Measurements from ENCODE around the gene FLYWCH1. TPM values are rescaled to one million over a fixed set of nuclear protein-coding genes. Genes with fewer than 3 reads are reported as not detected.

FLYWCH1 gene
- total and polyA plus RNA-seq, 2 of the 8 experiments (the other 6 are each of a cell fraction or from before 2014, with no cell fraction given): 12.4 to 23.5 TPM

DNA sequence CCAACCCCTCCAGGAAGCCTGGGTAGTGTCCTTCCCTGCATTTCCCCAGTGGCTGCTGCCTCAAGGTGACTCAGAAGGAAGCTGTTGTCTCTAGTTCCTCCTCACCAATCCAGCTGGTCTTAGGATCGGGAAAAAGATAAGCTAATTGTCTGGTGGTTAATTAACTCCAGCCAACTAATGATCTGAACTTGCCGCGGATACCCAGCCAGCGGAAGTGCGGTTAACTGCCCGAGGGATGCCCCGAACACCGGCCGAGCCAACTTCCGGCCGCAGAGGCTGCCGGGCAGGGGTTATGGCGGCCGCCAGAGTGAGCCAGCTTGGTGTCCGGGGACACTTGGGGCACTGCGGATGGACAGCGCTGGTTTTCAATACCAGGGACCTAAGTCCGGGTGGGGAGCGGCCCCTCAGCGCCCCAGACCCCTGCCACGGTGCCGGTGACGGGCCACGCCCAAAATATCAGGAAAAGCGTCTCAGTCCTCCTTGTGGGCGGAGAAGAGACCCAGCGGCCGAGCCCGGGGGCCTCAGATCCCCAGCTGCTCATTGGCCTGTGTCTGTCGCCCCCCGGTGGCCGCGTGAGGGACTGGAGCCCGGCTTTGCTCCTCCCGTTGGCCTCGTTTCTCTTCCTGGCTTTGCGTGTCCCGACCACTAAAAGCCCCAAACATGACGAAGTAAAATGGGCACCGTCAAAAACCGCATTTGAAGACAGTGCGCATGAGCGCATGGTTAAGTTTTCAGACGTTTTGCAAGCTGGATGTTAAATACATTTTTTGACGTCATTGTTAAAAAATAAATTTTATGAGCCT lies 43.5 kb upstream of the FLYWCH1 start (continued):
- TF ChIP-seq SAP30 (IDR thresholded peaks at IDR 0.05; ENCODE audit: insufficient read depth, insufficient replicate concordance, low read length) (no peak), BACH1 (IDR thresholded peaks at IDR 0.05; ENCODE audit: low read length) (no peak), TAF7 (optimal IDR thresholded peaks at IDR 0.05; ENCODE audit: borderline replicate concordance, low read depth, low read length) (peak; percentile 25), SP4 (IDR thresholded peaks at IDR 0.05; ENCODE audit: low read length) (0 out of 2 replicates have a peak, but pooled peaks have one; percentile 33), JUND (IDR thresholded peaks at IDR 0.05; ENCODE audit: low read length) (no peak), SIRT6 (IDR thresholded peaks at IDR 0.05; ENCODE audit: low read length) (no peak), MAFK (IDR thresholded peaks at IDR 0.05; ENCODE audit: low read depth, low read length) (no peak), CHD2 (IDR thresholded peaks at IDR 0.05; ENCODE audit: low read length) (no peak), EZH2 (IDR thresholded peaks at IDR 0.05; ENCODE audit: low read depth, low read length, severe bottlenecking) (no peak), KDM4A (IDR thresholded peaks at IDR 0.05; ENCODE audit: low read depth, low read length, severe bottlenecking) (peak; percentile 92), RAD21 (IDR thresholded peaks at IDR 0.05 in 1 of 2, conservative IDR thresholded peaks at IDR 0.05 in 1 of 2; ENCODE audit: low read depth in 2 of 2, low read length in 2 of 2) (peak; percentile 91 to 94), ZNF274 (IDR thresholded peaks at IDR 0.05; ENCODE audit: borderline replicate concordance, extremely low read depth, low read length) (no peak), POLR2A (IDR thresholded peaks at IDR 0.05; ENCODE audit: control extremely low read depth in 1 of 2, low read depth in 2 of 2, low read length in 2 of 2) (peak in 1 of 2 experiments; percentile 83; a peak in 2 of 3 replicates), TEAD4 (IDR thresholded peaks at IDR 0.05; ENCODE audit: low read depth, low read length) (no peak), NRF1 (IDR thresholded peaks at IDR 0.05; ENCODE audit: low read depth, low read length) (no peak), CTCF (IDR thresholded peaks at IDR 0.05; ENCODE audit: control extremely low read depth in 1 of 3, insufficient read depth in 1 of 3, low read depth in 1 of 3, low read length in 3 of 3) (peak; percentile 89 to 98 (median 94)), PHF8 (conservative IDR thresholded peaks at IDR 0.05; ENCODE audit: low read depth, low read length) (peak; percentile 93), RXRA (IDR thresholded peaks at IDR 0.05; ENCODE audit: insufficient read depth, low read depth, low read length) (no peak), BRCA1 (IDR thresholded peaks at IDR 0.05; ENCODE audit: low read depth, low read length) (no peak), TCF12 (IDR thresholded peaks at IDR 0.05; ENCODE audit: low read depth, low read length) (0 out of 2 replicates have a peak, but pooled peaks have one; percentile 58)
- TF ChIP-seq, protein P1, sequence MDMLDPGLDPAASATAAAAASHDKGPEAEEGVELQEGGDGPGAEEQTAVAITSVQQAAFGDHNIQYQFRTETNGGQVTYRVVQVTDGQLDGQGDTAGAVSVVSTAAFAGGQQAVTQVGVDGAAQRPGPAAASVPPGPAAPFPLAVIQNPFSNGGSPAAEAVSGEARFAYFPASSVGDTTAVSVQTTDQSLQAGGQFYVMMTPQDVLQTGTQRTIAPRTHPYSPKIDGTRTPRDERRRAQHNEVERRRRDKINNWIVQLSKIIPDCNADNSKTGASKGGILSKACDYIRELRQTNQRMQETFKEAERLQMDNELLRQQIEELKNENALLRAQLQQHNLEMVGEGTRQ (IDR thresholded peaks at IDR 0.05; ENCODE audit: low read length): no peak

All from H1 (cell line).